ENCODE results near the gene SLC12A4. TPM values are rescaled to one million over a fixed set of nuclear protein-coding genes. Genes with fewer than 3 reads are reported as not detected.

Gene SLC12A4
- polyA plus RNA-seq, 1 donor (not counting 4 experiments of a cell fraction or from before 2014, with no cell fraction given): 59.3 TPM

DNA sequence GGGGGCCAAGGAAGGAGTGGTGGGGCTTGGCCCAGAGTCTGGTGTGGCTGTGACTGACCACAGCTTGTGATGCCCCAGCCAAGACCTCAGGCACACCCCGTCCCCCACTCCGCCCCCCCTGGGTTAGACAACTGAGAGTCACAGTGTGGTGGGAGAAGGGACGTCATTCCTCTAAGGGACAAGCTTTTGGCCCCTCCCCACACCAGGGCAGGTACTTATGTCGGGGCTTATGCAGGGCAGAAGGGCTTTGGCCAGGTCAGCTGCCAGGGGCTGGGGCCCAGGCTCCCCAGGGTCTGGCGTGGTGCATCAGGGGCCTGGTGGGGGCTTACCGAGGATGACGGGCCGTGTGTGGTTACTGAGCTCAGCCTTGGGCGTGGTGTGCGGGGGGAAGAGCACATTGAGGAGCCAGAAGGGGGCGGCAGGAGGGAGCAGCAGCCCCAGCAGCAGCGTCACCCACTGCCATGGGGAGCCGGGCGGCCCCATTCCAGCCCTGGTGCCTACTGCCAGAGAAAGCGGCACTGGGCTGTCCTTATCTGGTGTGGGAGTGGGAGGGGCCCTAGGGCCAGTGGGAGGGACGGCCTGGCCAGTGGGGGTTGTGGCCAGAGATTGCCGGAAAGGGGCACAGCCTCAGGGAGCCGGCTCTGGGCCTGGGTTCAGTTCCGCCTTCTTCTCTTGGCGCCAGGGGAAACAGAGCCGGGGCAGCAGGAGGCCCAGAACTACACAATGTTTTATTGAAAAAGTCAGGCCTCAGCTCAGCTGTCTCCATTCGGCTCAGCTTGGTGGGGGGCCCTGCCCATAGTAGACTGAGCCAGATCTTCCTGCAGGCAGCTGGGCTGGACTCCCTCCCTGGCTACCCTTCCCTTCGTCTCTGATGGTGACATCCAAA is 24.6 kb downstream of the SLC12A4 start, which contains the start of gene LCAT:
TSS of gene LCAT (minus strand) at position 502 of the 886 bp plus-strand sequence. CDS start at position 483, 19 bp downstream.
- H3K4me2 ChIP-seq (ENCODE audit: control insufficient read depth, extremely low read depth, insufficient read depth, low read depth, low read length): no peak within 1 kb of the TSS
- peaks cover 3% of the 10 kb centered on the region for H4K20me1 ChIP-seq (ENCODE audit: control insufficient read depth, extremely low read depth, insufficient read depth, low read length)

DNA sequence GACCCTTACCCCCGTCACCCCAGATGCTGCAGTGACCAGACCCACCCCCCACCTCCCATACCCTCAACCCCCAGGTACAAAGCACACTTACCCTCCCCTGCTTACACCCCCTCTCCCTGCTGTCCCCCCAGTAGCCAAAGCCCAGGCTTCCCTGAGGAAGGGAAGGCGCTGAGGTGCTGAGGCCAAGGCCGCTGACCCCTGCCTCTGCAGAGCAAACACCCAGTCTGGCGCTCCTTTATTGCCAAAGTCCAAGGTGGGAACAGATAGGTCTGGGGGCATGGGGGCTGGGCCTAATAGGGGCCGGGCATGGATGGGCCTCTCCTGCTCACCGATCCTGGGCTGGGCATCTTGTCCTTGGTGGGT is 25.2 kb downstream of the SLC12A4 start:
- dilution Hi-C loops (cut with MboI; ENCODE audit: extremely low pct_ligation_motif_present, low sequenced_read_pairs): no loop called here
- H2AFZ ChIP-seq (ENCODE audit: control insufficient read depth, low read length): no peak overlapping the region
- H3K36me3 ChIP-seq (ENCODE audit: control insufficient read depth in 2 of 2, extremely low read depth in 1 of 2, insufficient read depth in 2 of 2, low read length in 2 of 2): peaks cover 60 to 63% of the 10 kb centered on the region in 2 experiments
- peaks cover 4% of the 10 kb centered on the region for H3K9me1 ChIP-seq (ENCODE audit: control insufficient read depth, extremely low read depth, insufficient read depth, low read length)
- H3K4me3 ChIP-seq (ENCODE audit: control insufficient read depth in 2 of 3, extremely low read depth in 1 of 3, insufficient read depth in 2 of 3, low read depth in 1 of 3, low read length in 3 of 3): no peak overlapping the region
- no peak for TF ChIP-seq EZH2 (IDR thresholded peaks at IDR 0.05; ENCODE audit: low read length)
- TF ChIP-seq, protein P1, sequence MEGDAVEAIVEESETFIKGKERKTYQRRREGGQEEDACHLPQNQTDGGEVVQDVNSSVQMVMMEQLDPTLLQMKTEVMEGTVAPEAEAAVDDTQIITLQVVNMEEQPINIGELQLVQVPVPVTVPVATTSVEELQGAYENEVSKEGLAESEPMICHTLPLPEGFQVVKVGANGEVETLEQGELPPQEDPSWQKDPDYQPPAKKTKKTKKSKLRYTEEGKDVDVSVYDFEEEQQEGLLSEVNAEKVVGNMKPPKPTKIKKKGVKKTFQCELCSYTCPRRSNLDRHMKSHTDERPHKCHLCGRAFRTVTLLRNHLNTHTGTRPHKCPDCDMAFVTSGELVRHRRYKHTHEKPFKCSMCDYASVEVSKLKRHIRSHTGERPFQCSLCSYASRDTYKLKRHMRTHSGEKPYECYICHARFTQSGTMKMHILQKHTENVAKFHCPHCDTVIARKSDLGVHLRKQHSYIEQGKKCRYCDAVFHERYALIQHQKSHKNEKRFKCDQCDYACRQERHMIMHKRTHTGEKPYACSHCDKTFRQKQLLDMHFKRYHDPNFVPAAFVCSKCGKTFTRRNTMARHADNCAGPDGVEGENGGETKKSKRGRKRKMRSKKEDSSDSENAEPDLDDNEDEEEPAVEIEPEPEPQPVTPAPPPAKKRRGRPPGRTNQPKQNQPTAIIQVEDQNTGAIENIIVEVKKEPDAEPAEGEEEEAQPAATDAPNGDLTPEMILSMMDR (optimal IDR thresholded peaks at IDR 0.05 in 1 of 3, IDR thresholded peaks at IDR 0.05 in 1 of 3, conservative IDR thresholded peaks at IDR 0.05 in 1 of 3; ENCODE audit: extremely low read depth in 1 of 3, insufficient read depth in 2 of 3, low read length in 3 of 3): no peak
- H3K79me2 ChIP-seq (ENCODE audit: control insufficient read depth, insufficient read depth, low read length): peaks cover 5% of the 10 kb centered on the region
- no peaks in the 10 kb centered on the region for H3K9me3 ChIP-seq (ENCODE audit: control insufficient read depth, low read depth, low read length)
- FAIRE-seq (no peak), DNase-seq (ENCODE audit: low read depth, low spot score) (no peak)
- H3K4me1 ChIP-seq (ENCODE audit: control insufficient read depth, extremely low read depth, insufficient read depth, low read length): no peaks in the 10 kb centered on the region
- no peak overlapping the region for H3K27ac ChIP-seq (ENCODE audit: control insufficient read depth, insufficient read depth, low read length)
- H3K27me3 ChIP-seq (ENCODE audit: control insufficient read depth, extremely low read depth, insufficient read depth, low read length): no peaks in the 10 kb centered on the region
- H3K9ac ChIP-seq (ENCODE audit: control insufficient read depth, extremely low read depth, insufficient read depth, low read length): no peak overlapping the region
- no peak overlapping the region for H3K4me2 ChIP-seq (ENCODE audit: control insufficient read depth, extremely low read depth, insufficient read depth, low read depth, low read length)
- peaks cover 3% of the 10 kb centered on the region for H4K20me1 ChIP-seq (ENCODE audit: control insufficient read depth, extremely low read depth, insufficient read depth, low read length)

More for the DNA sequence above, 24.6 kb downstream of the SLC12A4 start, which contains the start of gene LCAT:
- peaks cover 8% of the 10 kb centered on the region for H3K79me2 ChIP-seq (ENCODE audit: control insufficient read depth, insufficient read depth, low read length)
- no peak within 1 kb of the TSS for H3K4me3 ChIP-seq (ENCODE audit: control insufficient read depth in 2 of 3, extremely low read depth in 1 of 3, insufficient read depth in 2 of 3, low read depth in 1 of 3, low read length in 3 of 3)
- TF ChIP-seq, protein P1 (optimal IDR thresholded peaks at IDR 0.05 in 1 of 3, IDR thresholded peaks at IDR 0.05 in 1 of 3, conservative IDR thresholded peaks at IDR 0.05 in 1 of 3; ENCODE audit: extremely low read depth in 1 of 3, insufficient read depth in 2 of 3, low read length in 3 of 3): no peak
- no peak for TF ChIP-seq EZH2 (IDR thresholded peaks at IDR 0.05; ENCODE audit: low read length)
- H3K27ac ChIP-seq (ENCODE audit: control insufficient read depth, insufficient read depth, low read length): no peak within 1 kb of the TSS
- DNase-seq (ENCODE audit: low read depth, low spot score): no peak
- H3K9me1 ChIP-seq (ENCODE audit: control insufficient read depth, extremely low read depth, insufficient read depth, low read length): peaks cover 5% of the 10 kb centered on the region
- dilution Hi-C loops (cut with MboI; ENCODE audit: extremely low pct_ligation_motif_present, low sequenced_read_pairs): no loop called here
- H3K27me3 ChIP-seq (ENCODE audit: control insufficient read depth, extremely low read depth, insufficient read depth, low read length): no peaks in the 10 kb centered on the region
- H3K9ac ChIP-seq (ENCODE audit: control insufficient read depth, extremely low read depth, insufficient read depth, low read length): no peak within 1 kb of the TSS
- no peak for FAIRE-seq
- peaks cover 66 to 69% of the 10 kb centered on the region in 2 experiments for H3K36me3 ChIP-seq (ENCODE audit: control insufficient read depth in 2 of 2, extremely low read depth in 1 of 2, insufficient read depth in 2 of 2, low read length in 2 of 2)
- H3K4me1 ChIP-seq (ENCODE audit: control insufficient read depth, extremely low read depth, insufficient read depth, low read length): no peaks in the 10 kb centered on the region
- no peak within 1 kb of the TSS for H2AFZ ChIP-seq (ENCODE audit: control insufficient read depth, low read length)
- no peaks in the 10 kb centered on the region for H3K9me3 ChIP-seq (ENCODE audit: control insufficient read depth, low read depth, low read length)

Data from keratinocyte (primary cell).